Activated B cell treated with CpG ODN at 0.5 μM for 24 hours (primary cell): ENCODE results near the gene PAF1. TPM values are rescaled to one million over a fixed set of nuclear protein-coding genes. Genes with fewer than 3 reads are reported as not detected.

ENCODE experiments used
- ATAC-seq: fragments of 200-7000 bp; cut with Tn5 transposase; one replicate; pipeline ENCODE4 v1.10.0; 2021; ENCODE audit warnings: low read depth, mild to moderate bottlenecking, moderate library complexity
- CTCF ChIA-PET: fragments of 350-600 bp; sonication (Branson Sonifier 250); formaldehyde crosslinking; loops from one replicate; lab custom pipeline; 2021; ENCODE audit warnings: antibody characterized with exemption; lab: Charles Lee
- POLR2A ChIA-PET: fragments of 350-600 bp; sonication (Branson Sonifier 250); formaldehyde crosslinking; loops from one replicate; lab custom pipeline; 2021; ENCODE audit warnings: antibody characterized with exemption; lab: Charles Lee
- DNase-seq: peaks from one replicate; pipeline ENCODE4 v3.0.0; 2022
- H3K27ac Mint-ChIP-seq: one replicate; pipeline ENCODE4 v1.8.0; 2020; ENCODE audit warnings: mixed read lengths
- H3K27me3 Mint-ChIP-seq: one replicate; pipeline ENCODE4 v1.8.0; 2021; ENCODE audit warnings: mixed read lengths
- H3K36me3 Mint-ChIP-seq: one replicate; pipeline ENCODE4 v1.8.0; 2021; ENCODE audit warnings: low read depth, mixed read lengths
- H3K4me1 Mint-ChIP-seq: one replicate; pipeline ENCODE4 v1.8.0; 2021; ENCODE audit warnings: mixed read lengths
- H3K4me3 Mint-ChIP-seq: one replicate; pipeline ENCODE4 v1.8.0; 2020; ENCODE audit warnings: mild to moderate bottlenecking, mixed read lengths
- H3K9me3 Mint-ChIP-seq: one replicate; pipeline ENCODE4 v1.8.0; 2020; ENCODE audit warnings: mixed read lengths
- intact Hi-C: fragments of 100-400 bp; cut with micrococcal nuclease; formaldehyde crosslinking; loops from one replicate; pipeline ENCODE4 v1.15.1; 2024
- total RNA-seq: library from RNA; stranded (reverse); gene quantifications from 2 replicates; pipeline ENCODE4 v1.2.3, GENCODE V29; 2022
- TF ChIP-seq, protein P1 (sequence below): fragments of 200-600 bp; IDR thresholded peaks from one replicate; pipeline ENCODE4 v1.8.0; 2022; ENCODE audit warnings: antibody characterized with exemption, mild to moderate bottlenecking

The PAF1 gene
- total RNA-seq, 1 donor from 2014 or later: 52.4 TPM

DNA sequence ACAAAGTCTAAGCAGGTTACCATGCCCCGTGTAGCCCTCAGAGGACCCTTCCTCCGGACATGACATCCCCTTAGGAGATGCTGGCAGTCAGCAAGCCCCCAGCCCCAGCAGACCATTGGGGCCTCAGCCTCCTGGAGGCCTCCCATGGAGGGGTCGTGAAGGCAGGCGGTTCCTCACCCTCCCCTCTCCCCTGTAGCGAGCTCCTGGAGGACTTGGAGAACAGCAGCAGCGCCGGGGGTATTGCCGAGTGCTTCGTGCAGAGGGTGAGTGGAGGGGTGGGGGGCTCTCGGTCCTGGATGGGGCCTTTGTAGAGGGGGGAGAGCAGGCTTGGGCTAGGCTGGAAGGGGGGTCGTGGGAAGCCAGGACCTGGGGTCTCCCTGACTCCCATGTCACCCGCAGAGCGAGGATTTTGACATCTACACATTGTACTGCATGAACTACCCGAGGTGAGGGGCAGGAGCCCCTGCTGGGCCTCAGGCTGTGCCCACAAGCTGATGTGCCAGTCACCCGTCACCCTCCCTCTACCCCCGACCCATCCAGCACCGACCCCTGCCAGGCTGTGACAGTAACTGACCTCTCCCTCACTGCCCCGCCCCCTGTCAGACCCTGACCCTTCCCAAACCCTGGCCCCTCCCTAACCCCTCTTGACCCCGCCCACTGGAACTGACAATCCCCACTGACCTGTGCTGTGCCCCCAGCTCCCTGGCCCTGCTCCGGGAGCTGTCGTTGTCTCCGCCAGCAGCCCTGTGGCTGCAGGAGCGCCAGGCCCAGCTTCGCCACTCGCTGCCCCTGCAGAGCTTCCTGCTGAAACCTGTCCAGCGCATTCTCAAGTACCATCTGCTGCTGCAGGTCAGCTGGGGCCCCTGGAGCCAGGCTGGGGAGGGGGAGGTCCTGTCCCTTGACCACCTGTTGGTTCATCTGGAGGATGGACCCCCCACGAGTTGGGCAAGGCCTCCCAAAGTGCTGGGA is 25.5 kb upstream of the PAF1 start:
- H3K36me3 Mint-ChIP-seq: peaks cover 58% of the 10 kb centered on the region
- no peaks in the 10 kb centered on the region for H3K9me3 Mint-ChIP-seq
- TF ChIP-seq, protein P1, sequence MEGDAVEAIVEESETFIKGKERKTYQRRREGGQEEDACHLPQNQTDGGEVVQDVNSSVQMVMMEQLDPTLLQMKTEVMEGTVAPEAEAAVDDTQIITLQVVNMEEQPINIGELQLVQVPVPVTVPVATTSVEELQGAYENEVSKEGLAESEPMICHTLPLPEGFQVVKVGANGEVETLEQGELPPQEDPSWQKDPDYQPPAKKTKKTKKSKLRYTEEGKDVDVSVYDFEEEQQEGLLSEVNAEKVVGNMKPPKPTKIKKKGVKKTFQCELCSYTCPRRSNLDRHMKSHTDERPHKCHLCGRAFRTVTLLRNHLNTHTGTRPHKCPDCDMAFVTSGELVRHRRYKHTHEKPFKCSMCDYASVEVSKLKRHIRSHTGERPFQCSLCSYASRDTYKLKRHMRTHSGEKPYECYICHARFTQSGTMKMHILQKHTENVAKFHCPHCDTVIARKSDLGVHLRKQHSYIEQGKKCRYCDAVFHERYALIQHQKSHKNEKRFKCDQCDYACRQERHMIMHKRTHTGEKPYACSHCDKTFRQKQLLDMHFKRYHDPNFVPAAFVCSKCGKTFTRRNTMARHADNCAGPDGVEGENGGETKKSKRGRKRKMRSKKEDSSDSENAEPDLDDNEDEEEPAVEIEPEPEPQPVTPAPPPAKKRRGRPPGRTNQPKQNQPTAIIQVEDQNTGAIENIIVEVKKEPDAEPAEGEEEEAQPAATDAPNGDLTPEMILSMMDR: no peak
- H3K4me1 Mint-ChIP-seq: peaks cover 36% of the 10 kb centered on the region
- no peak overlapping the region for H3K4me3 Mint-ChIP-seq
- ChIA-PET CTCF (interaction anchor here (1.3 kb wide), 1 partner anchor 24 kb away, joined by 3 read pairs; no protein-coding TSS in a partner anchor), POLR2A (interaction anchor here (0.5 to 15.0 kb wide), 6 partner anchors 10 to 1360 kb away, joined by 3 to 285 read pairs (median 3); partner anchors contain the start of genes DLL3, RPS16 and ZFP36)
- ATAC-seq (no peak), DNase-seq (no peak)
- no peak overlapping the region for H3K27ac Mint-ChIP-seq
- intact Hi-C loops: no loop called here
- peaks cover 4% of the 10 kb centered on the region for H3K27me3 Mint-ChIP-seq

DNA sequence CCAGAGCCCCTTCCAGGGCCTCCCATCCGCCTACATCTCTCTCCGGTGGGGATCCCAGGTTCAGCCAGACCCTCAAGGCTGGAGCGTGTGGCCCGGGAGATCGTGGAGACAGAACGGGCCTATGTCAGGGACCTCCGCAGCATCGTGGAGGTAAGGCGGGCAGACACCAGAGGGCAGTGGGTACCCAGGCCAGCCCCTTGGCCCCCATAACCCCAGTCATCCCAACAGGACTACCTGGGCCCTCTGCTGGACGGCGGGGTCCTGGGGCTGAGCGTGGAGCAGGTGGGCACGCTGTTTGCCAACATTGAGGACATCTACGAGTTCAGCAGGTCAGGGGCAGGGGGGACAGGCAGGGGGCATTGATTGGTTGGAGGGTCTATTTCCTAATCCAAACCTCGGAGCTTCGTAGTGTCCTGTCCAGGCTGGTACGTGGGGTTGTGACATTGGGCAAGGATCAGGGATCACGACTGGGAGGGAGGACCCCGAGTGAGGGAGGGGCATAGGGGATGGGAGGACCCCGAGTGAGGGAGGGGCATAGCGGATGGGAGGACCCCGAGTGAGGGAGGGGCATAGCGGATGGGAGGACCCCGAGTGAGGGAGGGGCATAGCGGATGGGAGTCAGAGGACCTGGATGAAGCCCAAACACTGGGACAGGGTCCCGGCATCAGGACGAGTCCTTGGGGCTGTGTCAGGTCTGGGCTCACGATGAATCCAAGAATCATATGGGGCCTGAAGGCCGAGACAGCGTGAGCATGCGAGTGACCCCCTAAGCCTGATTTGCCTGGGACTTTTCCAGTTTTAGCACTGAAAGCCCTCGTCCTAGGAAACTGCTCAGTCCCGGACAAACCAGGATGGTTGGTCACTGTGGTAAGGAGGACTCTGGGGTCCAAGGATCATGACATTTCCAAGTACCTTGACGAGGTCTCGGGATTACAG is 24.5 kb upstream of the PAF1 start:
- ChIA-PET CTCF (interaction anchor here (0.9 kb wide), 1 partner anchor 20 kb away, joined by 3 read pairs; no protein-coding TSS in a partner anchor), POLR2A (interaction anchor here (0.6 to 15.0 kb wide), 3 partner anchors 16 to 84 kb away, joined by 3 to 285 read pairs (median 3); partner anchors contain the start of genes DLL3 and RPS16)
- peaks cover 4% of the 10 kb centered on the region for H3K27me3 Mint-ChIP-seq
- peaks cover 47% of the 10 kb centered on the region for H3K4me1 Mint-ChIP-seq
- TF ChIP-seq, protein P1: no peak
- H3K36me3 Mint-ChIP-seq: peaks cover 51% of the 10 kb centered on the region
- no peak for DNase-seq
- H3K4me3 Mint-ChIP-seq: peak overlapping the region; percentile 48
- intact Hi-C loops: no loop called here
- H3K9me3 Mint-ChIP-seq: no peaks in the 10 kb centered on the region
- H3K27ac Mint-ChIP-seq: peak overlapping the region; percentile 84
- no peak for ATAC-seq

DNA sequence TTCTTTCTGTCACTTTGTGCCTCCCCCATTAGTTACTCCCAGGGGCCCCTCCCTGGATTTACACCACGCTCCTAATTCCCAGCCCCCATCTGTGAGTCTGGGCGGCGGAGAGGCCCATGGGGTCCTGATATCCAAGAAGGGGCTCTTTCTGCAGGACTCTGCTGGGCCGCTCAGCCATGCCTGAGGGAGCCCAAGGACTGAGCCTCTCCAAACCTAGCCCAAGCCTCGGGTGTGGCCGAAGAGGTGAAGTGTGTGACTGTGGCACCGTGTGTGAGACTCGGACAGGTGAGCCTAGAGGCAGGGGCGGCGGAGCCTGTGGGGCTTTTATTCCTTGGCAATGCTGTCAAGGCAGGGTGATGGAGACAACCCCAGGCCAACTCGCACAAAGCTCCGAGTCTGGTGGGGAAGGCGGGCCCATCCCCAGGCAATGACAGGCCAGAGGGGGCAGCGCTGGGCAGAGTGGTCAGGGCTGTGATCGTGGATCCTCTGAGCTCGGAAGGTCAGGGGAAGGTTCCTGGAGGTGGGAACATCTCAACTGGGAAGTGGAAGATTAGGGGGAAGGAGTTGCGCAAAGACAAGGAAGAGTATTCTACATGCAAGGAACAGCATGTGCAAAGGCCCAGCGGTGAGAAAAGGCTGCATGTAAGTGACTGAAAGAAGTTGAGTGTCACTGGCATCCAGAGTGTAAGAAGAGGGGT is 23.2 kb upstream of the PAF1 start:
- H3K4me1 Mint-ChIP-seq: peaks cover 52% of the 10 kb centered on the region
- H3K9me3 Mint-ChIP-seq: no peaks in the 10 kb centered on the region
- POLR2A ChIA-PET: interaction anchor here (1.0 to 15.0 kb wide), 6 partner anchors 8 to 31 kb away, joined by 3 to 285 read pairs (median 4); partner anchors contain the start of genes MED29, PAF1, RPS16 and SUPT5H
- CTCF ChIA-PET: interaction anchor here (0.9 to 1.6 kb wide), 2 partner anchors 21 to 23 kb away, joined by 3 to 5 read pairs; partner anchors contain the start of genes MED29 and PAF1
- DNase-seq: no peak
- H3K36me3 Mint-ChIP-seq: peaks cover 46% of the 10 kb centered on the region
- peak overlapping the region; percentile 84 for H3K27ac Mint-ChIP-seq
- peaks cover 4% of the 10 kb centered on the region for H3K27me3 Mint-ChIP-seq
- TF ChIP-seq, protein P1: no peak
- intact Hi-C loops: no loop called here
- H3K4me3 Mint-ChIP-seq: peak overlapping the region; percentile 89
- no peak for ATAC-seq

DNA sequence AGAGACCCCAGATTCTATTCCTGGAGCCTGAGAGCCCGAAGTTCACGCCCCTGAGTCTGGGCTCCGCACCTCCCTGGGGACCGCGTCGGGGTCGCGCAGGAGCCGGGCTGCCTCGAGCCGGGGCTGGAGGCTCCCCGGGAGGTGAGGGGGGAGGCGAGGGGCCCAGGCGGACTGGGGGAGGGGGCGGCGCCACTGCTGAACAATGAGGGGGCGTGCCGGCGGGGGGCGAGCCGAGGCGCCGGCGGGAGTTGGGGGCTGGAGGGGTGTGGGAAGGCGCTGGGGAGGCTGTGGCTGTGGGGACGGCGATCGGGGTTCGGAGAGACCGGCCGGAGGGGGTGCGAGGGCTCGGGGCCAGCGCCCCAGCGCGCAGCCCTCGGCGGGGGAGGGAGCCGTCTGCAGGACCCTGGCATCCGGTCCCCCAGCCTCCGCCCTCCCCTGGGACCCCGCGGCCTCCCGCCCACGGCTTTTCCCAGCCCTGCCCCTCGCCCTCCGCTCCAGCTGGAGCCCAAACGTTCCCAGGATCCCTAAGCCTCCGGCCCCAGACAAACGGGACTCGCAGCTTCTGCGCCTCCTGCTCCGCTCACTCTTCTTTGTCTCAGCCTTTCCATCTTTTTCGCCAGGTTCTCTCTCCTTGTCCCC is 22.5 kb upstream of the PAF1 start:
- ATAC-seq (no peak), DNase-seq (peak; percentile 48)
- H3K27ac Mint-ChIP-seq: peak overlapping the region; percentile 98
- peaks cover 46% of the 10 kb centered on the region for H3K36me3 Mint-ChIP-seq
- no peaks in the 10 kb centered on the region for H3K9me3 Mint-ChIP-seq
- TF ChIP-seq, protein P1: no peak
- ChIA-PET CTCF (interaction anchor here (1.6 to 2.3 kb wide), 2 partner anchors 22 to 23 kb away, joined by 5 read pairs; partner anchors contain the start of genes MED29, PAF1 and RPS16), POLR2A (interaction anchor here (1.0 to 15.0 kb wide), 6 partner anchors 9 to 32 kb away, joined by 3 to 285 read pairs (median 4); partner anchors contain the start of genes MED29, PAF1, RPS16 and SUPT5H)
- H3K27me3 Mint-ChIP-seq: peaks cover 4% of the 10 kb centered on the region
- intact Hi-C loops: no loop called here
- peak overlapping the region; percentile 89 for H3K4me3 Mint-ChIP-seq
- peaks cover 57% of the 10 kb centered on the region for H3K4me1 Mint-ChIP-seq
